Limb (tissue), 2 donors: ENCODE results near the gene DNAJC24.
"Not testable (repeated sequence)": the region's sequence is repeated elsewhere in the genome, so short reads cannot be mapped to it uniquely, and the experiment has no call there.

Experiments used
- DNase-seq, 2 donors: peaks; one replicate each; pipeline ENCODE4 v3.0.0-alpha.2; 2016; ENCODE audit errors: extremely low spot score in 2 of 2

DNAJC24 gene

GRCh38 chr11:31369348-31370329 is at the start of gene DNAJC24, which contains the start of gene DCDC1:
Gene DNAJC24, plus strand, starts transcription at chr11:31369860. Its CDS starts 889 bp downstream, at chr11:31370749.
Gene DCDC1, minus strand, starts transcription at chr11:31369739. Its CDS starts 41,459 bp downstream, at chr11:31328280.
- peak; percentile 94 to 95 for DNase-seq

GRCh38 chr11:31321494-31321893 is 48.2 kb upstream of the DNAJC24 start:
- not testable (repeated sequence) for DNase-seq

GRCh38 chr11:31323145-31323544 is 46.5 kb upstream of the DNAJC24 start:
- DNase-seq: no peak

- no peak for DNase-seq
Measured at GRCh38 chr11:31325160-31325559, 44.5 kb upstream of the DNAJC24 start.

- DNase-seq: no peak
Measured at GRCh38 chr11:31326470-31327148, 43.1 kb upstream of the DNAJC24 start.

- no peak for DNase-seq
Measured at GRCh38 chr11:31327417-31327816, 42.2 kb upstream of the DNAJC24 start.

GRCh38 chr11:31328697-31329096 is 41.0 kb upstream of the DNAJC24 start:
- no peak for DNase-seq

GRCh38 chr11:31337806-31338205 is 31.9 kb upstream of the DNAJC24 start:
- no peak for DNase-seq

GRCh38 chr11:31340903-31341572 is 28.6 kb upstream of the DNAJC24 start:
- DNase-seq: no peak

- DNase-seq: no peak
Measured at GRCh38 chr11:31351168-31351567, 18.5 kb upstream of the DNAJC24 start.

GRCh38 chr11:31355131-31355530 is 14.5 kb upstream of the DNAJC24 start:
- peak in 1 of 2 donors; percentile 8 for DNase-seq

- DNase-seq: no peak
Measured at GRCh38 chr11:31355817-31356216, 13.8 kb upstream of the DNAJC24 start.

GRCh38 chr11:31361743-31362142 is 7.9 kb upstream of the DNAJC24 start:
- DNase-seq: no peak

- DNase-seq: no peak
Measured at GRCh38 chr11:31366795-31367194, 2.9 kb upstream of the DNAJC24 start.

GRCh38 chr11:31375879-31376278 is 6.2 kb downstream of the DNAJC24 start:
- DNase-seq: no peak

GRCh38 chr11:31383116-31383515 is 13.5 kb downstream of the DNAJC24 start:
- no peak for DNase-seq

- DNase-seq: no peak
Measured at GRCh38 chr11:31387379-31387778, 17.7 kb downstream of the DNAJC24 start.

GRCh38 chr11:31397239-31397834 is 27.7 kb downstream of the DNAJC24 start:
- no peak for DNase-seq

- DNase-seq: no peak
Measured at GRCh38 chr11:31404614-31405013, 35.0 kb downstream of the DNAJC24 start.

GRCh38 chr11:31408201-31408600 is 38.5 kb downstream of the DNAJC24 start:
- no peak for DNase-seq

GRCh38 chr11:31412946-31413345 is 43.3 kb downstream of the DNAJC24 start:
- no peak for DNase-seq
